ENCODE data around the gene BCL11B.

BCL11B gene

GRCh38 chr14:99198746-99199502, 73.1 kb downstream of the BCL11B start:
- no peak for DNase-seq (ENCODE audit: low read depth)
- H3K4me3 ChIP-seq (ENCODE audit: control insufficient read depth, low read depth, low read length), result no peak overlapping the region
- no peak for TF ChIP-seq CTCF (IDR thresholded peaks at IDR 0.05; ENCODE audit: control insufficient read depth, insufficient read depth, low read depth, low read length, missing control alignments)

- TF ChIP-seq CTCF (IDR thresholded peaks at IDR 0.05; ENCODE audit: control insufficient read depth, insufficient read depth, low read depth, low read length, missing control alignments), result no peak
- no peak for DNase-seq (ENCODE audit: low read depth)
- no peak overlapping the region for H3K4me3 ChIP-seq (ENCODE audit: control insufficient read depth, low read depth, low read length)
These were observed 75.7 kb downstream of the BCL11B start for GRCh38 chr14:99196310-99196650.

GRCh38 chr14:99195602-99196309, 76.2 kb downstream of the BCL11B start:
- no peak for TF ChIP-seq CTCF (IDR thresholded peaks at IDR 0.05; ENCODE audit: control insufficient read depth, insufficient read depth, low read depth, low read length, missing control alignments)
- DNase-seq (ENCODE audit: low read depth), result no peak
- H3K4me3 ChIP-seq (ENCODE audit: control insufficient read depth, low read depth, low read length), result no peak overlapping the region

GRCh38 chr14:99194736-99195135, 77.3 kb downstream of the BCL11B start:
- no peak for DNase-seq (ENCODE audit: low read depth)
- H3K4me3 ChIP-seq (ENCODE audit: control insufficient read depth, low read depth, low read length), result no peak overlapping the region
- no peak for TF ChIP-seq CTCF (IDR thresholded peaks at IDR 0.05; ENCODE audit: control insufficient read depth, insufficient read depth, low read depth, low read length, missing control alignments)

- no peak overlapping the region for H3K4me3 ChIP-seq (ENCODE audit: control insufficient read depth, low read depth, low read length)
- no peak for TF ChIP-seq CTCF (IDR thresholded peaks at IDR 0.05; ENCODE audit: control insufficient read depth, insufficient read depth, low read depth, low read length, missing control alignments)
- no peak for DNase-seq (ENCODE audit: low read depth)
These were observed 77.9 kb downstream of the BCL11B start for GRCh38 chr14:99194136-99194535.

GRCh38 chr14:99192830-99193229, 79.2 kb downstream of the BCL11B start:
- DNase-seq (ENCODE audit: low read depth), result no peak
- H3K4me3 ChIP-seq (ENCODE audit: control insufficient read depth, low read depth, low read length), result no peak overlapping the region
- no peak for TF ChIP-seq CTCF (IDR thresholded peaks at IDR 0.05; ENCODE audit: control insufficient read depth, insufficient read depth, low read depth, low read length, missing control alignments)
